Stimulated activated CD4-positive, alpha-beta T cell treated with anti-CD3 and anti-CD28 coated beads, Interleukin-2, amount 100 ng/mL, for 48 hours (primary cell): ENCODE data around the gene CAMK4.
"Not testable (repeated sequence)": the region's sequence is repeated elsewhere in the genome, so short reads cannot be mapped to it uniquely, and the experiment has no call there.

Experiments used
- DNase-seq, 2 donors: peaks; one replicate each; pipeline ENCODE4 v3.0.0-alpha.2; 2020

CAMK4 gene

GRCh38 chr5:111386832-111387162 lies 162.6 kb downstream of the CAMK4 start:
- DNase-seq = no peak

GRCh38 chr5:111387361-111387760 lies 163.2 kb downstream of the CAMK4 start:
- DNase-seq = no peak

GRCh38 chr5:111389390-111390082 lies 165.4 kb downstream of the CAMK4 start:
- DNase-seq = no peak

GRCh38 chr5:111392181-111392580 lies 168.0 kb downstream of the CAMK4 start:
- DNase-seq = no peak

GRCh38 chr5:111394586-111394985 lies 170.4 kb downstream of the CAMK4 start:
- DNase-seq = no peak

GRCh38 chr5:111398013-111398412 lies 173.8 kb downstream of the CAMK4 start:
- no peak for DNase-seq

GRCh38 chr5:111399113-111399512 lies 174.9 kb downstream of the CAMK4 start:
- DNase-seq = no peak

- no peak for DNase-seq
Observed at GRCh38 chr5:111401906-111402305, 177.7 kb downstream of the CAMK4 start.

- no peak for DNase-seq
Observed at GRCh38 chr5:111404270-111404769, 180.1 kb downstream of the CAMK4 start.

GRCh38 chr5:111407562-111407961 lies 183.4 kb downstream of the CAMK4 start:
- no peak for DNase-seq

- no peak for DNase-seq
Observed at GRCh38 chr5:111408817-111409216, 184.6 kb downstream of the CAMK4 start.

- not testable (repeated sequence) for DNase-seq
Observed at GRCh38 chr5:111409266-111409665, 185.1 kb downstream of the CAMK4 start.

GRCh38 chr5:111410067-111410466 lies 185.9 kb downstream of the CAMK4 start:
- DNase-seq = not testable (repeated sequence)

- DNase-seq = no peak
Observed at GRCh38 chr5:111411301-111411700, 187.1 kb downstream of the CAMK4 start.

- DNase-seq = no peak
Observed at GRCh38 chr5:111412593-111412992, 188.4 kb downstream of the CAMK4 start.

GRCh38 chr5:111415053-111415452 lies 190.9 kb downstream of the CAMK4 start:
- DNase-seq = no peak

- no peak for DNase-seq
Observed at GRCh38 chr5:111422245-111422644, 198.1 kb downstream of the CAMK4 start.

GRCh38 chr5:111422747-111423720 lies 198.8 kb downstream of the CAMK4 start:
- DNase-seq = no peak

- no peak for DNase-seq
Observed at GRCh38 chr5:111425205-111425604, 201.0 kb downstream of the CAMK4 start.

GRCh38 chr5:111427762-111428161 lies 203.6 kb downstream of the CAMK4 start:
- DNase-seq = no peak

- DNase-seq = no peak
Observed at GRCh38 chr5:111432883-111433536, 208.8 kb downstream of the CAMK4 start.

- DNase-seq = no peak
Observed at GRCh38 chr5:111434800-111435199, 210.6 kb downstream of the CAMK4 start.

- DNase-seq = no peak
Observed at GRCh38 chr5:111439473-111440075, 215.4 kb downstream of the CAMK4 start.
